GM19099 (cell line): ENCODE measurements around the gene TRIM44.
A peak's percentile ranks its signal among the peaks of the same experiment; 100 is the strongest.

ENCODE experiments used
- POLR2A ChIP-seq: IDR thresholded peaks from 3 replicates; pipeline ENCODE4 v1.6.1; 2011; ENCODE audit warnings: low read depth; ENCODE audit not compliant: insufficient read length; ENCODE audit errors: extremely low read depth

Gene TRIM44, protein sequence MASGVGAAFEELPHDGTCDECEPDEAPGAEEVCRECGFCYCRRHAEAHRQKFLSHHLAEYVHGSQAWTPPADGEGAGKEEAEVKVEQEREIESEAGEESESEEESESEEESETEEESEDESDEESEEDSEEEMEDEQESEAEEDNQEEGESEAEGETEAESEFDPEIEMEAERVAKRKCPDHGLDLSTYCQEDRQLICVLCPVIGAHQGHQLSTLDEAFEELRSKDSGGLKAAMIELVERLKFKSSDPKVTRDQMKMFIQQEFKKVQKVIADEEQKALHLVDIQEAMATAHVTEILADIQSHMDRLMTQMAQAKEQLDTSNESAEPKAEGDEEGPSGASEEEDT

DNA sequence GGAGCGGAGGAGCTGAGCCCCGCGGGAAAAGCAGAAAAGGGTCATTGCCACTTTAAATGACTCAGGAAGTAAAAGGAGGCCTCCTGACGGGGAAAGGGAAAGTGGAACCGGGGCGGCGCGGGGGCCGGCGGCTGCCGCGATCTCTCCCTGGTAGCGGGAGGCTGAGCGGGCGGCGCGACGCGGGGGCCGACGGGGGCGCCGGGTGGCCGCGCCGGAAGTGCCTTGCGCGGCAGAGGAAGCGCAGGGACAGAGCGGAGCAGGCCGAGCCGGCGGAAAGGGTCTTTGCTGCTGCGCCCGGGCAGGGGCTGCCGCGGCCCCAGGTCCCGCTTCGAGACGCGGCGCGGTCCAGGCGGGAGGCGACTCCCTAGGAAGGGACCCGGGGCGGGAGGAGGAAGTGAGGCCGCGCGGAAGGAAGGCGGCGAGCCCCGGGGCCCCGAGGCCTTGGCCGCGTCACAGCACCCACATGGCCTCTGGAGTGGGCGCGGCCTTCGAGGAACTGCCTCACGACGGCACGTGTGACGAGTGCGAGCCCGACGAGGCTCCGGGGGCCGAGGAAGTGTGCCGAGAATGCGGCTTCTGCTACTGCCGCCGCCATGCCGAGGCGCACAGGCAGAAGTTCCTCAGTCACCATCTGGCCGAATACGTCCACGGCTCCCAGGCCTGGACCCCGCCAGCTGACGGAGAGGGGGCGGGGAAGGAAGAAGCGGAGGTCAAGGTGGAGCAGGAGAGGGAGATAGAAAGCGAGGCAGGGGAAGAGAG lies at the start of gene TRIM44:
Gene TRIM44, plus strand, starts transcription at position 127 of the 759 bp plus-strand sequence. Its CDS starts 337 bp downstream, at position 464.
- TF ChIP-seq POLR2A, result peak; percentile 71

DNA sequence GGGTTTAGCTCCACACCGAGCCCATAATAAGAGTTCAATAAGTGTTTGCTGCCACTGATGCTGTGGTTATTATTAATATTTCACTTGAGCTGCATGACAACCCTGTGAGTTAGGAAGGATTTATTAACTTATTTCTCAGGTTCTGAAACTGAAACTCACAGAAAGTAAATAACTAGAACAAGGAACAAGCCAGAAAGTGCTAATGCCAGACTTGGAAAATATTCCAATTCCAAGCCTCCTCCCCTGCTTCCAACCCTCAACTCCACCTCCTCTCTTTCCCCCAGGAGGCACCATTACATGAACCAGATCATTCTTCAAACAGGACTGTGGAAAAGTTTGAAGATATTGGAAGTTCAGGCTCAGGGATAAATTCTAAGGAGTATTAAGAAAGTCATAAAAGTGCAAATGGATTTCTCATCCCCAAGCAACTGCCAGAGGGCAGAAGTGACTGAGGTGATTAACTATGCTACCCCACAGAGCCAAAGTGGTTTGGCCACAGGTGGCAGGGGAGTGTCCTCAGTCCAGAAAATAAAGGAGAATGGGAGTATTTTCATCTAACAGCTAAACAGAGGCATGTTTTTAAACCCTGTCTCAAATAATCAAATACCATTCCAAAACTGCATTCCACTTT lies 47.5 kb upstream of the TRIM44 start:
- no peak for TF ChIP-seq POLR2A

DNA sequence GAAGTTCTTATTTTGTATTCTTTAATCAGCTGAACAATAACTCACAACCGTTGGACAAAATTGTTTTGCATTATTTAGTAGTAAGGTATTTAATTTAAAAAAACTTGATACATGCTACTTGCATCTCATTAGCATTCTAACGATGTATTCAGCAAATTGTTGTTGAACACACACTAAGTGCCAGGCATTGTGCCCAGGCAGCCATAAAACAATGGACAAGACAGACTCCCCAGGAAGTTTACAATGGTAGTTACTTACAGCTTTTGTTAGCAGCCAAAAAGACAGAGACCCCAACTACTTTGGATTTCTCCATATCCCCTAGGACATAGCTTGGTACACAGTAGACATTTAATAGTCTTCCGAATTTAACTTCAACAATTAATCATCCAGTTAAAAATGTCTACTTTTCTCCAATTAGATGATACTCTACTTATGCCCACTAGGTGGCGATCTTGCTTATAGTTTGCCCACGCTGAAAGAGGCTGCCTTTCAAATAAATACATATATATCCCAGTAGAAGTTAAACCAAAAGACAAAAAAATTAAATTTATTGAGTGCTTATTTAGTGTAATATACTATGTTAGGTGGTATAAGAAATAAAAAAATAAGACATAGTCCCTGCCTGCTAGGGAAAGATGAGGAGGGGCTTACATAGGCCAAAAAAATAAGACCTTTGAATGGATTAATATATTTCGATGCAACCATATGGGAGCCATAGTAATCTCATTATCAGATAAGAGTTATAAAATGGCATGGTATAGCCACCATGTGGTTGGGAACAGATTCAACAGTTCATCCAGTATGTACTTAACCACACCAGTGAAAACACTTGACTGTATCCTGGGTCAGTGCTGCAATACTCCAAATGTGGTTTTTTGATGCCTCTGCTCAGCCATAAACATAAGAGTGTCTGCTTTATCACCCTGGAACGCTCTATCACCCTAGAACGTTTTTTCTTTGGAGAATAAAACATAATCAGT lies 46.4 kb upstream of the TRIM44 start:
- TF ChIP-seq POLR2A, result no peak

DNA sequence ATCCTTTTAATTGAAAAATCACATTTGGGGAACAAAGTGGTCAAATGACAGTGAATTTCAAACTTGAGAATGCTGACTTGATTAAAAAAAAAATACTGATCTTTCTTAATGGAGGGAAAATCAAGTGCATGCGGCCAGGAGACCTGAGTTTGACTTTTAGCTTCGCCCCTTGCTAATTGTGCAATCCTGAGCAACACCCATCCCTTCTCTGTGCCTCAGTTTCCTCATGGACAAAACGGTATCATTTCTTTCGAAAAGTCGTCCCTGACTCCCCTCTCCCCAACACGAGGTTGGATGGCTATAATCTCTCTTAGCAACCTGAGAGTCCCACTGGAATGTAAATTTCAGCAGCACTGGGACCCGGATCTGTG lies 45.3 kb upstream of the TRIM44 start:
- TF ChIP-seq POLR2A, result no peak

DNA sequence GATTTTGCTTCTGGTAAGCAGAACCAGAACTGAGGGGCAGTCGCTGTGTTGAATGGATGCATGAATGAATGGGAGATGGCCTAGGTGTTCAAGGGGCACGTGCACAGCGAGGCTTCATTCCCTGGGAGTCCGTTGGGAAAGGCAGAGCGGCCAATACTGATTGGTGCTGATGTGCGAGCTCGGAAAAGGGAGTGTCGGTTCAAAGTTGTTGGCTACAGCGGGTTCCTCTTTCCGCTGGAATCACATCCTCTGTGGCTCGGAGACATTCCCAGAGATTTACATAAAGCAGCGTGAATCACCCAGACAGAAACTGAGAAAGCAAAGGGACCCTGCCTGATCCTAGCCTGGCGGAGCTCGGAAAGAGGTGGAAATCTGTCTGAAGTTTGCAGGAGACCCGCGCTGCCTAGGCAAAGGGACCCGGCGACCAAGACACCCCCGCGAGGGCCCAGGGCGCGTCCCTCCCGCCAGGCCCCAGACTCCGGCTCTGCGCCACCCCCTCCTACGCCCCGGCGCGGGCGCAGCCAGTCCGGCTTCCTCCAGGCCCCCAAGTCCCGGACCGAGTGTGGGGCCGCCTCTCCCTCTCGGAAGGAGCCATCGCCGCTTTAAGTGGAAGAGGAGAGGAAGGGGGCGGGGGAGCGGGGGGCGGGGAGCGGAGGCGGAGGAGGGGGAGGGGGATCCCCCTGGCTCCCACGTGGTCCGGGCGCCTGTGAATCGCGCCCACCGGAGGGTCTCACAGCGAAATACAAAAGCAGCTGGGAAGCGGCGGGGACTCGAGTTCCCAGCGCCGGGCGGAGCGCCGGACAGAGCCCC lies 44.7 kb upstream of the TRIM44 start, which contains the start of gene FJX1:
Gene FJX1, plus strand, starts transcription at position 774 of the 810 bp plus-strand sequence. CDS start 177 bp downstream, outside the sequence.
- no peak for TF ChIP-seq POLR2A

DNA sequence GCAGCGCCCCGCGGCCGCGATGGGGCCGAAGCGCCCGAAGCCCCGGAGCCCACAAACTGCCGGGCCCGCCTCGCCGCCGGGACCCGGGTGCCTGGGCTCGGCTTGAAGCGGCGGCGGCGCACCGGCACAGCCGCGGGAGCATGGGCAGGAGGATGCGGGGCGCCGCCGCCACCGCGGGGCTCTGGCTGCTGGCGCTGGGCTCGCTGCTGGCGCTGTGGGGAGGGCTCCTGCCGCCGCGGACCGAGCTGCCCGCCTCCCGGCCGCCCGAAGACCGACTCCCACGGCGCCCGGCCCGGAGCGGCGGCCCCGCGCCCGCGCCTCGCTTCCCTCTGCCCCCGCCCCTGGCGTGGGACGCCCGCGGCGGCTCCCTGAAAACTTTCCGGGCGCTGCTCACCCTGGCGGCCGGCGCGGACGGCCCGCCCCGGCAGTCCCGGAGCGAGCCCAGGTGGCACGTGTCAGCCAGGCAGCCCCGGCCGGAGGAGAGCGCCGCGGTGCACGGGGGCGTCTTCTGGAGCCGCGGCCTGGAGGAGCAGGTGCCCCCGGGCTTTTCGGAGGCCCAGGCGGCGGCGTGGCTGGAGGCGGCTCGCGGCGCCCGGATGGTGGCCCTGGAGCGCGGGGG lies 44.0 kb upstream of the TRIM44 start:
- no peak for TF ChIP-seq POLR2A

DNA sequence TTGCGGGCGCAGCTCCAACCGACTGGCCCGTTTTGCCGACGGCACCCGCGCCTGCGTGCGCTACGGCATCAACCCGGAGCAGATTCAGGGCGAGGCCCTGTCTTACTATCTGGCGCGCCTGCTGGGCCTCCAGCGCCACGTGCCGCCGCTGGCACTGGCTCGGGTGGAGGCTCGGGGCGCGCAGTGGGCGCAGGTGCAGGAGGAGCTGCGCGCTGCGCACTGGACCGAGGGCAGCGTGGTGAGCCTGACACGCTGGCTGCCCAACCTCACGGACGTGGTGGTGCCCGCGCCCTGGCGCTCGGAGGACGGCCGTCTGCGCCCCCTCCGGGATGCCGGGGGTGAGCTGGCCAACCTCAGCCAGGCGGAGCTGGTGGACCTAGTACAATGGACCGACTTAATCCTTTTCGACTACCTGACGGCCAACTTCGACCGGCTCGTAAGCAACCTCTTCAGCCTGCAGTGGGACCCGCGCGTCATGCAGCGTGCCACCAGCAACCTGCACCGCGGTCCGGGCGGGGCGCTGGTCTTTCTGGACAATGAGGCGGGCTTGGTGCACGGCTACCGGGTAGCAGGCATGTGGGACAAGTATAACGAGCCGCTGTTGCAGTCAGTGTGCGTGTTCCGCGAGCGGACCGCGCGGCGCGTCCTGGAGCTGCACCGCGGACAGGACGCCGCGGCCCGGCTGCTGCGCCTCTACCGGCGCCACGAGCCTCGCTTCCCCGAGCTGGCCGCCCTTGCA lies 43.3 kb upstream of the TRIM44 start:
- no peak for TF ChIP-seq POLR2A

DNA sequence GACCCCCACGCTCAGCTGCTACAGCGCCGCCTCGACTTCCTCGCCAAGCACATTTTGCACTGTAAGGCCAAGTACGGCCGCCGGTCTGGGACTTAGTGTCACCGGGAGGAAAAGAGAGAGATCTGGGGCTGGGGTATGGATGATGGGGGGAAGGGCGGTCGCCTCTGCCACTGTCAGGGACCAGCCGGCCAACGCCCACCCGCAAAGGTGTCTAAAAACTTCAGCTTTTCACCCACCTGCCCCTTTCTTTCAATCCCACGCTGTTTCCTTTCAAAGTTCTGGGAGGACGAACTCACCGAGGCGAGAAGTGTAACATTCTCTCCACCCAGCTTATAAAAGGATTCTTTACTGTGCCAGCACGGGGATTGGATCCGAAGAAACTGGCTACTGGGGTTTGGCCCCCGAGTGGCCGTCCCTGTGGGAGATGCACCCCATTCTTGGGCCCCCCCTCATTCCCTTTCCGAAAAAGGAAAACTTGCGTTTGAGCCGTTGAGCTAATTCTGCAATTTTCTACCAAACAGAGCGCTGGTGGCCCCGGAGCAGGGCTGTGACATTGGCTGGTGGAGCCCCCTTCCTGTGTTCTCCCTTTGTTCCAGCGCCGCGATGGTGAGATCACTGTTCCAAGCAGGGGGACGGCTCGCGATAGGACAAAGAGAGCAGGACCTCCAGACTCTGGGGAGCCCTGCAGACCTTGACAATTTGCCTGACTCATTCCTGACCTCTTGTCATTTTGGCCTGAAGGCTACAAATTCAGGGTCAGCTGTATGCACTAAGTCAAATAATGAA lies 42.5 kb upstream of the TRIM44 start:
- no peak for TF ChIP-seq POLR2A

DNA sequence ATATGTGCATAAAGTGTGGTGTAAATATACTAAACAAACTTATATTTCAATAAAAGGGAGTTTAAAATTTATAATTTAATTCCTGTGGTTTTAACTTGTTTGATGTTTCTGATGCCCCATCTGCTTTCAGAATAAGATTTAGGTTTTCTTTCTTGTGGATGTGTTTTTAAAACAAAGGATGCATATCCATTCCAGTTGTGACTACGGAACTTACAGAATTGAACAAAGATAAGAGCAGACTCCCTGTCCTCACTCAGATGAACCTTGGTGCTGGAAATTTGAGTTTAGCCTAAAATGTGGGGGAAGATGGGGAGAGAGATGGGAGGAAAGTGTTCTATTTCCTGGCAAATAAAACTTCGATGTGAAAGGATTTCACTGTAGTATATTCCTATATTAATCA lies 41.8 kb upstream of the TRIM44 start:
- no peak for TF ChIP-seq POLR2A

DNA sequence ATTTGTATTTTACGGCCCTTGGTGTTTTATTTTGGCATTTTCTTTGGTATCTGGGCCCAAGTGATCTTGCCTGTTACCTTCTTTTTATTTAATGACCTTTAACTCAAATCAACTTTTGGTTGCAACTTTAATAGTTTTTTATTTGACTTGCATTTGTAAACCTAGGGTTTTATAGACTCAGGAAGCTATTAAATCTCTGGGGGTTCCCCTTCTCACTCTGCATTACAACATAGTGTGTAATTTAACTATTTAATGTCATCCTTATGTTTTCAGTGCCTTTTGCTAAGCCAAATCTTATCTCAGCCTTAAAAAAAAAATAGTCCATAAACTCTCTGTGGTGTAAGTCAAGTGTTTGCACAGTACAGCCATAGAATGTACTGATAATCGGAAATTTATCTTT lies 41.0 kb upstream of the TRIM44 start:
- no peak for TF ChIP-seq POLR2A

DNA sequence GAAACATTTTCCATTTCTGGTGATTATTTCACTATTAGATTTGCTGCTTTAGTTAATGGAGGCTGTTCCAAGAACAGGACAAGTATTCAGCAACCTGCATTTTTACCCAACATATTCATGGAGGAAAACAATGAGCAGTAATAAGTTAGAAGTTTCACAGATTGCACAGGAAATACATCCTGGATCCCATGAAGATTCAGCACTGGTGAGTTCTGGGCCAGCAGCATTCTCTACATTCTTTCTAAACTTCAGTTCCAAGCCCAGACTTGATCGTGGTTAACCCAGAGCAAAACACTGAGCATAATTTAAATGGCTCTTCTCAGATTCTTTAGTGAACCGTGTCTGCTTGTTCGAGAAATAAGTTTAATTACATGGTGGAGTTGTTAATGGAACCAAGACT lies 40.5 kb upstream of the TRIM44 start:
- TF ChIP-seq POLR2A, result no peak

DNA sequence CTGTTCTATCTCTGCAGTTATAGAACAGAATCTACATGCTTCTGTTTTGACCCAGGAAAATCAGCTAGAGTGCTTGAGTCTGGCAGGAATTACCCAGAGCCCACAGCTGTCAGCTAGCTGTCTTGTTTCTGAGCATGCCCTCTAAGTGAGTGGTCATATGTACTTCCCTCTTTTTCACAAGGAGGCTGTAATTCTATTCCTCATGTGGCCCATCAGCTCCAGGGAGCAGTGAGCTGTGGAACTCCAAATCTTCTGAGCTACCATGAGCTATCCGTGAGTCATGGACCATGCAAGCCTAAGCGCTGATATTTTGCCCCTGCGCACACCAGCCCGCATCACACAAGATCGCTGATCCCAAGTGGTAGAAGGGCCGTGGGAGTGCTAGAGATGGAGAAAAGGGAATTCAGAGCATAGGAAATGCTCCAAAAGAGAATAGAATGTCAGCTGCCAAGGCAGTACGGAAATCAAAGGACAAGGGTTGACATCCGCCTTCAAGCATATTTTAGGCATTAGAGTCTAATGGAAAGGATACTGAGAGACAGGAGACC lies 38.9 kb upstream of the TRIM44 start:
- no peak for TF ChIP-seq POLR2A
